GM23248 (cell line): Measurements from ENCODE around the gene NAPSA. TPM values are rescaled to one million over a fixed set of nuclear protein-coding genes. Genes with fewer than 3 reads are reported as not detected.

Experiments used
- DNase-seq: peaks from one replicate; pipeline ENCODE4 v3.0.0-alpha.2; 2015
- H2AFZ ChIP-seq: fragments of 200-600 bp; sonication (generic); 2 replicates; pipeline ENCODE4 v1.6.1; 2016; ENCODE audit warnings: antibody characterized with exemption
- H3F3A ChIP-seq: fragments of 200-600 bp; sonication (generic); 2 replicates; pipeline ENCODE4 v1.6.1; 2016; ENCODE audit warnings: mild to moderate bottlenecking, antibody characterized with exemption, mixed run types; ENCODE audit not compliant: insufficient read depth
- H3K27ac ChIP-seq: fragments of 200-600 bp; sonication (generic); 2 replicates; pipeline ENCODE4 v1.5.1; 2016; ENCODE audit warnings: mild to moderate bottlenecking
- H3K27me3 ChIP-seq: fragments of 200-600 bp; sonication (generic); replicated peaks from 2 replicates; pipeline ENCODE4 v1.6.1; 2016; ENCODE audit warnings: mild to moderate bottlenecking; ENCODE audit not compliant: insufficient read depth
- H3K36me3 ChIP-seq: fragments of 200-600 bp; sonication (generic); 2 replicates; pipeline ENCODE4 v1.6.1; 2016; ENCODE audit warnings: low read depth, mild to moderate bottlenecking
- H3K4me1 ChIP-seq: fragments of 200-600 bp; sonication (generic); 2 replicates; pipeline ENCODE4 v1.6.1; 2016; ENCODE audit warnings: mild to moderate bottlenecking; ENCODE audit not compliant: insufficient read depth
- H3K4me2 ChIP-seq: fragments of 200-600 bp; sonication (generic); one replicate; pipeline ENCODE4 v1.6.1; 2016; ENCODE audit warnings: mild to moderate bottlenecking; ENCODE audit not compliant: unreplicated experiment
- H3K4me3 ChIP-seq: fragments of 200-600 bp; sonication (generic); 2 replicates; pipeline ENCODE4 v1.5.1; 2016; ENCODE audit warnings: mild to moderate bottlenecking
- H3K79me2 ChIP-seq: fragments of 200-600 bp; sonication (generic); 2 replicates; pipeline ENCODE4 v1.6.1; 2016; ENCODE audit warnings: mild to moderate bottlenecking; ENCODE audit not compliant: insufficient read depth
- H3K9ac ChIP-seq: fragments of 200-600 bp; sonication (generic); 2 replicates; pipeline ENCODE4 v1.6.1; 2016; ENCODE audit warnings: mild to moderate bottlenecking
- H3K9me2 ChIP-seq: fragments of 200-600 bp; sonication (generic); 2 replicates; pipeline ENCODE4 v1.6.1; 2016; ENCODE audit warnings: mixed run types, mild to moderate bottlenecking, moderate library complexity; ENCODE audit not compliant: insufficient read depth
- H3K9me3 ChIP-seq: fragments of 200-600 bp; sonication (generic); one replicate; pipeline ENCODE4 v1.6.1; 2017; ENCODE audit warnings: low read depth
- H4K20me1 ChIP-seq: fragments of 200-600 bp; sonication (generic); 2 replicates; pipeline ENCODE4 v1.6.0; 2016; ENCODE audit not compliant: insufficient read depth
- EZH2 ChIP-seq: fragments of 200-600 bp; sonication (generic); IDR thresholded peaks from 2 replicates; pipeline ENCODE4 v1.6.1; 2018; ENCODE audit warnings: antibody characterized with exemption, mild to moderate bottlenecking; ENCODE audit not compliant: insufficient read depth, poor library complexity, severe bottlenecking
- EZH2phosphoT487 ChIP-seq: fragments of 200-600 bp; sonication (generic); IDR thresholded peaks from 2 replicates; pipeline ENCODE4 v1.6.1; 2018; ENCODE audit warnings: antibody characterized with exemption, moderate library complexity, mild to moderate bottlenecking, low read depth; ENCODE audit not compliant: insufficient read depth
- WGBS, 2 experiments: methylation state at CpG; one replicate each; pipeline ENCODE4 v1.1.6; 2015 to 2017; ENCODE audit warnings: low lambda C conversion rate in 2 of 2, low coverage in 1 of 2; ENCODE audit errors: missing lambda C conversion rate in 2 of 2; 5-methylcytosine and 5-hydroxymethylcytosine counted together
- in situ Hi-C: fragments of 300-500 bp; cut with MboI; formaldehyde crosslinking; loops from 2 replicates; pipeline ENCODE4 v1.15.0; 2020
- polyA plus RNA-seq: library from polyadenylated mRNA; unstranded; fragments of >200 nt; fragmentation: Nextera tagmentation; extraction: Ambion mirVana; gene quantifications from 2 replicates; pipeline ENCODE4 v1.2.1, GENCODE V29; 2016
- total RNA-seq: library from RNA; depleted of rRNA; stranded (reverse); fragments of >200 nt; shearing (Covaris generic); gene quantifications from 2 replicates; pipeline ENCODE4 v1.2.3, GENCODE V29; 2014

The NAPSA gene
- total and polyA plus RNA-seq, 2 experiments from 2014 or later, result 0.15 to 0.32 TPM

- DNase-seq, result peak; percentile 58
- Histone ChIP-seq H3K27ac (peak overlapping the region; percentile 51), H3K36me3 (no peaks in the 10 kb centered on the region; the same call in 1 of the 2 replicates), H3F3A (peaks cover 17% of the 10 kb centered on the region), H3K4me2 (peak overlapping the region; percentile 68), H3K4me1 (peaks cover 3% of the 10 kb centered on the region; the same call in 1 of the 2 replicates), H3K9me3 (no peaks in the 10 kb centered on the region), H3K9me2 (no peaks in the 10 kb centered on the region), H2AFZ (peak overlapping the region; percentile 34; the same call in 1 of the 2 replicates), H3K9ac (peak overlapping the region; percentile 82), H4K20me1 (no peaks in the 10 kb centered on the region), H3K79me2 (peaks cover 23% of the 10 kb centered on the region), H3K27me3 (no peaks in the 10 kb centered on the region), H3K4me3 (peak overlapping the region; percentile 77)
- WGBS, 2 experiments, result 45 to 50% methylated on average over 21 of the region's 21 CpGs
- no peak for TF ChIP-seq EZH2phosphoT487
- no peak for TF ChIP-seq EZH2
- in situ Hi-C loops, result no loop called here
These were observed 17.8 kb upstream of the NAPSA start for GRCh38 chr19:50383001-50383851.

GRCh38 chr19:50381881-50382729 lies 16.7 kb upstream of the NAPSA start:
- no peaks in the 10 kb centered on the region for H3K9me2 ChIP-seq
- no peaks in the 10 kb centered on the region for H4K20me1 ChIP-seq
- no peak for DNase-seq
- H3K4me3 ChIP-seq, result no peak overlapping the region
- TF ChIP-seq EZH2phosphoT487 (no peak), EZH2 (no peak)
- no peak overlapping the region for H3K4me2 ChIP-seq
- H3K4me1 ChIP-seq, result 0 out of 2 replicates have a peak, but pooled peaks cover 3% of the 10 kb centered on the region
- H3K9ac ChIP-seq, result no peak overlapping the region
- peaks cover 24% of the 10 kb centered on the region for H3K79me2 ChIP-seq
- H3F3A ChIP-seq, result peaks cover 17% of the 10 kb centered on the region
- H3K27me3 ChIP-seq, result no peaks in the 10 kb centered on the region
- H3K36me3 ChIP-seq, result no peaks in the 10 kb centered on the region; the same call in 1 of the 2 replicates
- no peak overlapping the region for H2AFZ ChIP-seq
- WGBS, 2 experiments, result 91 to 93% methylated on average over 52 to 56 of the region's 58 CpGs
- no peaks in the 10 kb centered on the region for H3K9me3 ChIP-seq
- H3K27ac ChIP-seq, result no peak overlapping the region
- in situ Hi-C loops, result no loop called here

- H3K79me2 ChIP-seq, result peaks cover 11% of the 10 kb centered on the region
- no peaks in the 10 kb centered on the region; the same call in 1 of the 2 replicates for H3K36me3 ChIP-seq
- in situ Hi-C loops, result no loop called here
- no peak overlapping the region for H3K4me3 ChIP-seq
- no peak for DNase-seq
- no peak overlapping the region for H3K9ac ChIP-seq
- no peak overlapping the region for H3K4me2 ChIP-seq
- no peaks in the 10 kb centered on the region for H4K20me1 ChIP-seq
- no peak overlapping the region for H2AFZ ChIP-seq
- peaks cover 17% of the 10 kb centered on the region for H3F3A ChIP-seq
- no peak overlapping the region for H3K27ac ChIP-seq
- no peaks in the 10 kb centered on the region for H3K27me3 ChIP-seq
- H3K9me2 ChIP-seq, result no peaks in the 10 kb centered on the region
- WGBS, 2 experiments, result 88 to 92% methylated on average over 8 of the region's 8 CpGs
- 0 out of 2 replicates have a peak, but pooled peaks cover 3% of the 10 kb centered on the region for H3K4me1 ChIP-seq
- H3K9me3 ChIP-seq, result no peaks in the 10 kb centered on the region
- TF ChIP-seq EZH2phosphoT487 (no peak), EZH2 (no peak)
These were observed 15.3 kb upstream of the NAPSA start for GRCh38 chr19:50380751-50381151.

- no peak for TF ChIP-seq EZH2
- TF ChIP-seq EZH2phosphoT487, result no peak
- H3K9ac ChIP-seq, result no peak overlapping the region
- H3K4me2 ChIP-seq, result no peak overlapping the region
- H3K36me3 ChIP-seq, result no peaks in the 10 kb centered on the region; the same call in 1 of the 2 replicates
- no peak overlapping the region for H2AFZ ChIP-seq
- no peak overlapping the region for H3K27ac ChIP-seq
- in situ Hi-C loops, result no loop called here
- no peaks in the 10 kb centered on the region for H3K9me2 ChIP-seq
- H3K9me3 ChIP-seq, result no peaks in the 10 kb centered on the region
- H4K20me1 ChIP-seq, result no peaks in the 10 kb centered on the region
- peaks cover 9% of the 10 kb centered on the region; the same call in 1 of the 2 replicates for H3K79me2 ChIP-seq
- WGBS, 2 experiments, result 76 to 79% methylated on average over 10 to 11 of the region's 11 CpGs
- DNase-seq, result no peak
- no peaks in the 10 kb centered on the region for H3K27me3 ChIP-seq
- no peak overlapping the region for H3K4me3 ChIP-seq
- 0 out of 2 replicates have a peak, but pooled peaks cover 3% of the 10 kb centered on the region for H3K4me1 ChIP-seq
- peaks cover 17% of the 10 kb centered on the region for H3F3A ChIP-seq
These were observed 14.7 kb upstream of the NAPSA start for GRCh38 chr19:50380137-50380536.
